B cell (primary cell): ENCODE data around the gene TMEM273. TPM values are rescaled to one million over a fixed set of nuclear protein-coding genes. Genes with fewer than 3 reads are reported as not detected.

Experiments used
- ATAC-seq: fragments of 200-7000 bp; cut with Tn5 transposase; one replicate; pipeline ENCODE4 v1.10.0; 2021; ENCODE audit warnings: low read depth, mild to moderate bottlenecking, moderate number of reproducible peaks, moderate library complexity
- CTCF ChIA-PET: fragments of 350-600 bp; sonication (Branson Sonifier 250); formaldehyde crosslinking; loops from one replicate; lab custom pipeline; 2021; ENCODE audit warnings: antibody characterized with exemption, inconsistent platforms; lab: Charles Lee
- POLR2A ChIA-PET: fragments of 350-600 bp; sonication (Branson Sonifier 250); formaldehyde crosslinking; loops from one replicate; lab custom pipeline; 2021; ENCODE audit warnings: antibody characterized with exemption; lab: Charles Lee
- DNase-seq: peaks from one replicate; pipeline ENCODE4 v3.0.0; 2013
- H2AFZ ChIP-seq: 2 replicates; pipeline ENCODE4 v1.6.1; 2012; ENCODE audit warnings: mild to moderate bottlenecking, low read depth, low read length; ENCODE audit not compliant: insufficient read depth, poor library complexity, severe bottlenecking
- H3K27ac ChIP-seq, 2 donors: 1 replicate in 1 of 2; 2 replicates in 1 of 2; pipeline ENCODE4 v1.5.1; 2012 to 2013; ENCODE audit warnings: low read length in 2 of 2, mild to moderate bottlenecking in 2 of 2, moderate library complexity in 1 of 2
- H3K27me3 ChIP-seq, 4 experiments: fragments of 200-600 bp in 1 of 4; sonication (generic) in 1 of 4; replicated peaks in 1 of 4; 1 replicate in 2 of 4; 2 replicates in 2 of 4; pipeline versions ENCODE4 v1.6.1 to v1.7.0; 2013 to 2016; ENCODE audit warnings: low read length in 3 of 4, mild to moderate bottlenecking in 2 of 4, mixed read lengths in 1 of 4, moderate library complexity in 1 of 4; ENCODE audit not compliant: insufficient read depth in 4 of 4, control insufficient read depth in 3 of 4; ENCODE audit errors: control extremely low read depth in 1 of 4
- H3K36me3 ChIP-seq, 2 experiments: replicated peaks in 1 of 2; 1 replicate in 1 of 2; 2 replicates in 1 of 2; pipeline versions ENCODE4 v1.6.1 to v1.7.1; 2013; ENCODE audit warnings: low read length in 1 of 2; ENCODE audit not compliant: insufficient read depth in 2 of 2, control insufficient read depth in 1 of 2; ENCODE audit errors: control extremely low read depth in 1 of 2, extremely low read depth in 1 of 2
- H3K4me1 ChIP-seq, 2 donors: fragments of 200-600 bp in 1 of 2; sonication (generic) in 1 of 2; 1 replicate in 1 of 2; 2 replicates in 1 of 2; pipeline versions ENCODE4 v1.5.1 to v1.6.1; 2013 to 2017; ENCODE audit warnings: low read length in 2 of 2; ENCODE audit not compliant: control insufficient read depth in 2 of 2, insufficient read depth in 2 of 2
- H3K4me2 ChIP-seq: replicated peaks from 2 replicates; pipeline ENCODE3; 2012; ENCODE audit warnings: mild to moderate bottlenecking, low read depth, low read length; ENCODE audit not compliant: poor library complexity, severe bottlenecking
- H3K4me3 ChIP-seq, 5 experiments: fragments of 200-600 bp in 1 of 5; sonication (generic) in 1 of 5; 1 replicate in 3 of 5; 2 replicates in 2 of 5; pipeline versions ENCODE4 v1.5.1 to v1.7.0; 2011 to 2016; ENCODE audit warnings: low read length in 4 of 5, mild to moderate bottlenecking in 4 of 5, low read depth in 2 of 5, control low read depth in 1 of 5, moderate library complexity in 1 of 5; ENCODE audit not compliant: insufficient read depth in 1 of 5; ENCODE audit errors: control extremely low read depth in 1 of 5, extremely low read depth in 1 of 5
- H3K79me2 ChIP-seq: fragments of 200-600 bp; sonication (generic); one replicate; pipeline ENCODE4 v1.6.0; 2016; ENCODE audit warnings: low read length; ENCODE audit not compliant: control insufficient read depth, insufficient read depth
- H3K9ac ChIP-seq: fragments of 200-600 bp; sonication (generic); 2 replicates; pipeline ENCODE4 v1.6.1; 2017; ENCODE audit warnings: mild to moderate bottlenecking, low read length, moderate library complexity
- H3K9me3 ChIP-seq, 3 donors: one replicate each; pipeline versions ENCODE4 v1.6.1 to v1.7.1; 2013; ENCODE audit warnings: low read length in 2 of 3; ENCODE audit not compliant: control insufficient read depth in 2 of 3, insufficient read depth in 1 of 3; ENCODE audit errors: control extremely low read depth in 1 of 3
- H4K20me1 ChIP-seq: 2 replicates; pipeline ENCODE4 v1.6.0; 2012; ENCODE audit warnings: mild to moderate bottlenecking, low read length; ENCODE audit not compliant: insufficient read depth, control insufficient read depth, poor library complexity, severe bottlenecking
- H3K27ac Mint-ChIP-seq: one replicate; pipeline ENCODE4 v1.8.0; 2021; ENCODE audit warnings: mixed read lengths
- H3K27me3 Mint-ChIP-seq: one replicate; pipeline ENCODE4 v1.8.0; 2021; ENCODE audit warnings: mixed read lengths
- H3K4me1 Mint-ChIP-seq: one replicate; pipeline ENCODE4 v1.8.0; 2021; ENCODE audit warnings: mixed read lengths
- H3K4me3 Mint-ChIP-seq: one replicate; pipeline ENCODE4 v1.8.0; 2021; ENCODE audit warnings: mixed read lengths
- H3K9me3 Mint-ChIP-seq: one replicate; pipeline ENCODE4 v1.8.0; 2022; ENCODE audit warnings: mixed read lengths; ENCODE audit not compliant: insufficient read depth
- EZH2 ChIP-seq: IDR thresholded peaks from 2 replicates; pipeline ENCODE4 v1.6.1; 2012; ENCODE audit warnings: borderline replicate concordance, low read depth, mild to moderate bottlenecking, moderate library complexity, low read length; ENCODE audit not compliant: insufficient read depth, poor library complexity, severe bottlenecking
- WGBS: methylation state at CpG from one replicate; pipeline ENCODE4 v1.1.5; 2013; ENCODE audit warnings: missing lambda C conversion rate; ENCODE audit not compliant: insufficient coverage; 5-methylcytosine and 5-hydroxymethylcytosine counted together
- intact Hi-C: fragments of 100-400 bp; cut with micrococcal nuclease; formaldehyde crosslinking; loops from one replicate; pipeline ENCODE4 v1.10.0; 2022
- polyA plus RNA-seq: library from polyadenylated mRNA; depleted of rRNA; stranded (reverse); fragments of >200 nt; gene quantifications from 2 replicates; pipeline ENCODE4 v1.2.3, GENCODE V29; 2012
- total RNA-seq, 2 donors: library from RNA; stranded (reverse); fragments of 120-200 nt in 1 of 2; gene quantifications; 1 replicate in 1 of 2; 2 replicates in 1 of 2; pipeline versions ENCODE4 v1.2.3 to v1.2.4, GENCODE V29; 2013 to 2022
- TF ChIP-seq, protein P1 (sequence below): fragments of 200-600 bp; IDR thresholded peaks from one replicate; pipeline ENCODE4 v1.8.0; 2022; ENCODE audit warnings: antibody characterized with exemption, mild to moderate bottlenecking

The TMEM273 gene
- total and polyA plus RNA-seq, 2 donors (not counting 1 experiment from before 2014, with no cell fraction given) = 36.0 to 36.4 TPM

DNA sequence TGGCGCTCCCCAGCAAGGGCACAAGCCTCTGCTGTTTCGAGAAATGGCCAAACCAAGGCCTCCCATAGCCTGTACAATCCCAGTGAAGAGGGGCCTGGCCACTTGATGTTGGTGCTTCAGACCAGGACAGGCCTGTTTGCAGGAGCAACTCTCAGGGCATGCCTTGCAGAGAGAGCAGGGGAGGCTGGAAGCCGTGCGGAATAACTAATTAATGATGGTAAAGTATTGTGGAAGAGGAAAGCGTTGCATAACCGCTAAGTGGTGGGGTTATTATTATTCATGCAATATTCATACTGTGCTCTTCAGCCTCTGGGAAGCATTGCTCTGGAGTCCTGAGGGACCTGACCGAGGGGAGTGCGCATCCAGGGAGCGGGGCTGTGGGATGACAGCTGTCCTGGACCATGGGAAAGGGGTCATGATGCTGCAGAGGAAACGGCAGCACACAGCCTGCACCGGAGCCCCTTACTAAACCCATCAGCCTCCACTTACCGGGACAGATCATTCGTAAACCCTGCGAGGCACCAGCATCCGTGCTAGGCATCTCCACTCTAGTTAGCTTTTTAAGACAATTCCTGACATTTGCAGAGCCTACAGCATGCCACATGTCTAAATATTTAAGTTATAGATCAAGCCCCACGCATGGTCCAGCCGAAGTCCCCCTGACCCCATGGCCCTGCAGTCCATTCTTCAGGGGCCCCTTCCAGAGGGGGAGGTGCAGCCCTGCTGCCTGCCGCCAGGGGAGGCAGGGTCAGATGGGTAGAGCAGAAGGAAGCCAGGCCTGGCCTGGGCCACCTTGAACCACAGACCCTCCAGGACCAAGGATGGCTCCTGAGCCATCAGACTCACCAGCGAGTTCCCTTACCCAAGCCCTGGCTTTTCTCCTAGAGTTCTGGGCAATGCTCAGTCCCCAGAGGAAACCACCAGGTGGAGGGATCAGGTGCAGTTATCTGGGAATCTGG lies 11.6 kb downstream of the TMEM273 start:
- peaks cover 12% of the 10 kb centered on the region for H4K20me1 ChIP-seq
- WGBS = 98% methylated on average over 13 of the region's 19 CpGs
- peak overlapping the region; percentile 26 to 72 for H3K27ac ChIP-seq
- H3K79me2 ChIP-seq = peaks cover 6% of the 10 kb centered on the region
- H2AFZ ChIP-seq = no peak overlapping the region
- H3K9ac ChIP-seq = no peak overlapping the region
- peaks cover 68 to 89% of the 10 kb centered on the region in 2 donors for H3K4me1 ChIP-seq
- ChIA-PET CTCF (interaction anchor here (0.6 to 2.1 kb wide), 2 partner anchors 12 to 16 kb away, joined by 3 to 8 read pairs; no protein-coding TSS in a partner anchor), POLR2A (no interaction called here)
- DNase-seq (no peak), ATAC-seq (no peak)
- Mint-ChIP-seq H3K27ac (peak overlapping the region; percentile 88), H3K27me3 (no peaks in the 10 kb centered on the region), H3K4me1 (peaks cover 91% of the 10 kb centered on the region), H3K4me3 (no peak overlapping the region), H3K9me3 (no peaks in the 10 kb centered on the region)
- H3K27me3 ChIP-seq = no peaks in the 10 kb centered on the region
- intact Hi-C loops = loop anchor here (1.0 to 2.0 kb wide), 2 partner anchors 12 to 14 kb away; no protein-coding TSS in a partner anchor
- no peak for TF ChIP-seq EZH2
- TF ChIP-seq, protein P1, sequence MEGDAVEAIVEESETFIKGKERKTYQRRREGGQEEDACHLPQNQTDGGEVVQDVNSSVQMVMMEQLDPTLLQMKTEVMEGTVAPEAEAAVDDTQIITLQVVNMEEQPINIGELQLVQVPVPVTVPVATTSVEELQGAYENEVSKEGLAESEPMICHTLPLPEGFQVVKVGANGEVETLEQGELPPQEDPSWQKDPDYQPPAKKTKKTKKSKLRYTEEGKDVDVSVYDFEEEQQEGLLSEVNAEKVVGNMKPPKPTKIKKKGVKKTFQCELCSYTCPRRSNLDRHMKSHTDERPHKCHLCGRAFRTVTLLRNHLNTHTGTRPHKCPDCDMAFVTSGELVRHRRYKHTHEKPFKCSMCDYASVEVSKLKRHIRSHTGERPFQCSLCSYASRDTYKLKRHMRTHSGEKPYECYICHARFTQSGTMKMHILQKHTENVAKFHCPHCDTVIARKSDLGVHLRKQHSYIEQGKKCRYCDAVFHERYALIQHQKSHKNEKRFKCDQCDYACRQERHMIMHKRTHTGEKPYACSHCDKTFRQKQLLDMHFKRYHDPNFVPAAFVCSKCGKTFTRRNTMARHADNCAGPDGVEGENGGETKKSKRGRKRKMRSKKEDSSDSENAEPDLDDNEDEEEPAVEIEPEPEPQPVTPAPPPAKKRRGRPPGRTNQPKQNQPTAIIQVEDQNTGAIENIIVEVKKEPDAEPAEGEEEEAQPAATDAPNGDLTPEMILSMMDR = no peak
- no peaks in the 10 kb centered on the region for H3K36me3 ChIP-seq
- H3K4me2 ChIP-seq = peak overlapping the region; percentile 14
- no peaks in the 10 kb centered on the region for H3K9me3 ChIP-seq
- H3K4me3 ChIP-seq = no peak overlapping the region
